H9 (cell line): ENCODE results near the gene CLINT1. TPM values are rescaled to one million over a fixed set of nuclear protein-coding genes. Genes with fewer than 3 reads are reported as not detected.

ENCODE experiments used
- DNase-seq: peaks from one replicate; pipeline ENCODE4 v3.0.0-alpha.2; 2017
- H2AFZ ChIP-seq: one replicate; pipeline ENCODE4 v1.6.1; 2013; ENCODE audit warnings: mild to moderate bottlenecking, low read length, control low read depth, moderate library complexity
- H2AK5ac ChIP-seq: 2 replicates; pipeline ENCODE4 v1.6.1; 2013; ENCODE audit warnings: low read length, control low read depth, mixed read lengths; ENCODE audit not compliant: insufficient read length
- H2BK120ac ChIP-seq: one replicate; pipeline ENCODE4 v1.6.1; 2013; ENCODE audit warnings: low read depth, mild to moderate bottlenecking, low read length, control low read depth, inconsistent platforms; ENCODE audit not compliant: poor library complexity, severe bottlenecking
- H2BK12ac ChIP-seq: 2 replicates; pipeline ENCODE4 v1.6.1; 2013; ENCODE audit warnings: low read length, control low read depth, mixed read lengths, low read depth; ENCODE audit not compliant: insufficient read length
- H2BK15ac ChIP-seq: 2 replicates; pipeline ENCODE4 v1.6.1; 2013; ENCODE audit warnings: low read depth, low read length, control low read depth
- H2BK20ac ChIP-seq: one replicate; pipeline ENCODE4 v1.6.1; 2013; ENCODE audit warnings: low read depth, mild to moderate bottlenecking, low read length, control low read depth, inconsistent platforms; ENCODE audit not compliant: poor library complexity, severe bottlenecking
- H2BK5ac ChIP-seq: 2 replicates; pipeline ENCODE4 v1.6.1; 2013; ENCODE audit warnings: low read length, control low read depth, mixed read lengths; ENCODE audit not compliant: insufficient read length
- H3K14ac ChIP-seq: 2 replicates; pipeline ENCODE4 v1.6.1; 2013; ENCODE audit warnings: low read length, control low read depth; ENCODE audit not compliant: insufficient read depth
- H3K18ac ChIP-seq: 2 replicates; pipeline ENCODE4 v1.6.1; 2013; ENCODE audit warnings: low read depth, mild to moderate bottlenecking, mixed read lengths, low read length, control low read depth; ENCODE audit not compliant: insufficient read length
- H3K23ac ChIP-seq: 2 replicates; pipeline ENCODE4 v1.6.1; 2013; ENCODE audit warnings: low read length, control low read depth, mixed read lengths, low read depth; ENCODE audit not compliant: insufficient read length
- H3K23me2 ChIP-seq: 2 replicates; pipeline ENCODE4 v1.6.1; 2013; ENCODE audit warnings: low read depth, mild to moderate bottlenecking, mixed read lengths, low read length, control low read depth; ENCODE audit not compliant: insufficient read length, poor library complexity, severe bottlenecking
- H3K27ac ChIP-seq: 2 replicates; pipeline ENCODE4 v1.5.1; 2013; ENCODE audit warnings: low read length, control low read depth, mixed read lengths, low read depth; ENCODE audit not compliant: insufficient read length
- H3K27me3 ChIP-seq: 2 replicates; pipeline ENCODE4 v1.6.1; 2013; ENCODE audit warnings: low read length, control low read depth, inconsistent platforms; ENCODE audit not compliant: insufficient read depth
- H3K4ac ChIP-seq: 2 replicates; pipeline ENCODE4 v1.6.1; 2013; ENCODE audit warnings: low read depth, mild to moderate bottlenecking, control low read depth, inconsistent platforms, low read length, moderate library complexity
- H3K4me1 ChIP-seq: 2 replicates; pipeline ENCODE4 v1.6.1; 2013; ENCODE audit warnings: low read length, control low read depth, inconsistent platforms; ENCODE audit not compliant: insufficient read depth
- H3K4me2 ChIP-seq: 2 replicates; pipeline ENCODE4 v1.6.1; 2013; ENCODE audit warnings: low read length, control low read depth, mixed read lengths; ENCODE audit not compliant: insufficient read length, insufficient read depth
- H3K56ac ChIP-seq: 2 replicates; pipeline ENCODE4 v1.6.1; 2013; ENCODE audit warnings: low read depth, mild to moderate bottlenecking, mixed read lengths, low read length, control low read depth; ENCODE audit not compliant: insufficient read length
- H3K79me1 ChIP-seq: 2 replicates; pipeline ENCODE4 v1.6.1; 2013; ENCODE audit warnings: low read depth, mild to moderate bottlenecking, moderate library complexity, low read length, control low read depth, inconsistent platforms; ENCODE audit not compliant: insufficient read depth, poor library complexity, severe bottlenecking
- H3K79me2 ChIP-seq: 2 replicates; pipeline ENCODE4 v1.6.1; 2013; ENCODE audit warnings: low read length, control low read depth, inconsistent platforms; ENCODE audit not compliant: insufficient read depth
- H3K9ac ChIP-seq: 2 replicates; pipeline ENCODE4 v1.6.1; 2013; ENCODE audit warnings: low read length, control low read depth, mixed read lengths; ENCODE audit not compliant: insufficient read length; ENCODE audit errors: extremely low read depth
- H3K9me3 ChIP-seq: one replicate; pipeline ENCODE4 v1.6.1; 2013; ENCODE audit warnings: low read depth, low read length, inconsistent platforms; ENCODE audit not compliant: control insufficient read depth
- H3T11ph ChIP-seq: one replicate; pipeline ENCODE4 v1.6.1; 2013; ENCODE audit warnings: mild to moderate bottlenecking, low read length, control low read depth, inconsistent platforms
- H4K20me1 ChIP-seq: one replicate; pipeline ENCODE4 v1.6.1; 2013; ENCODE audit not compliant: control insufficient read depth, insufficient read length, insufficient read depth
- H4K5ac ChIP-seq: 2 replicates; pipeline ENCODE4 v1.6.1; 2013; ENCODE audit warnings: low read depth, mild to moderate bottlenecking, mixed read lengths, low read length, control low read depth; ENCODE audit not compliant: insufficient read length
- H4K8ac ChIP-seq: replicated peaks from 2 replicates; pipeline ENCODE4 v1.6.1; 2013; ENCODE audit warnings: low read length, control low read depth, mixed read lengths, low read depth; ENCODE audit not compliant: insufficient read length
- H4K91ac ChIP-seq: 2 replicates; pipeline ENCODE4 v1.6.1; 2013; ENCODE audit warnings: low read depth, mild to moderate bottlenecking, moderate library complexity, mixed read lengths, low read length, control low read depth; ENCODE audit not compliant: insufficient read length
- H3K27ac Mint-ChIP-seq, 3 experiments: 2 replicates in 2 of 3; 3 replicates in 1 of 3; pipeline ENCODE4 v1.8.0; 2020 to 2021; ENCODE audit warnings: mixed read lengths in 3 of 3, mild to moderate bottlenecking in 1 of 3, moderate library complexity in 1 of 3
- H3K27me3 Mint-ChIP-seq: 2 replicates; pipeline ENCODE4 v1.8.0; 2021; ENCODE audit warnings: low read depth, mild to moderate bottlenecking, moderate library complexity, mixed read lengths
- H3K36me3 Mint-ChIP-seq, 3 experiments: 2 replicates in 2 of 3; 3 replicates in 1 of 3; pipeline ENCODE4 v1.8.0; 2020 to 2021; ENCODE audit warnings: low read depth in 3 of 3, mixed read lengths in 3 of 3; ENCODE audit not compliant: insufficient read depth in 1 of 3
- H3K4me1 Mint-ChIP-seq, 2 experiments: 2 replicates each; pipeline ENCODE4 v1.8.0; 2020; ENCODE audit warnings: mixed read lengths in 2 of 2
- H3K4me3 Mint-ChIP-seq, 2 experiments: 2 replicates in 1 of 2; 3 replicates in 1 of 2; pipeline ENCODE4 v1.8.0; 2020 to 2021; ENCODE audit warnings: mild to moderate bottlenecking in 2 of 2, mixed read lengths in 2 of 2, moderate library complexity in 1 of 2
- H3K9me3 Mint-ChIP-seq, 2 experiments: 2 replicates in 1 of 2; 3 replicates in 1 of 2; pipeline ENCODE4 v1.8.0; 2020; ENCODE audit warnings: mild to moderate bottlenecking in 2 of 2, mixed read lengths in 2 of 2, moderate library complexity in 1 of 2
- WGBS: extraction: QIAGEN DNeasy Blood & Tissue Kit; methylation state at CpG from one replicate; pipeline ENCODE4 v1.1.7; 2013; ENCODE audit warnings: missing lambda C conversion rate, low lambda C conversion rate, mixed read lengths; ENCODE audit not compliant: insufficient read length; ENCODE audit errors: extremely low coverage; 5-methylcytosine and 5-hydroxymethylcytosine counted together
- total RNA-seq: library from RNA; stranded (reverse); gene quantifications from 2 replicates; pipeline ENCODE4 v1.2.1, GENCODE V29; 2021
- TF ChIP-seq, protein P1 (sequence below): fragments of 200-600 bp; sonication (generic); conservative IDR thresholded peaks from 3 replicates; pipeline ENCODE4 v1.8.0; 2021; ENCODE audit warnings: antibody characterized with exemption, mild to moderate bottlenecking

Gene CLINT1
- total RNA-seq, 1 experiment from 2014 or later: 79.1 TPM

DNA sequence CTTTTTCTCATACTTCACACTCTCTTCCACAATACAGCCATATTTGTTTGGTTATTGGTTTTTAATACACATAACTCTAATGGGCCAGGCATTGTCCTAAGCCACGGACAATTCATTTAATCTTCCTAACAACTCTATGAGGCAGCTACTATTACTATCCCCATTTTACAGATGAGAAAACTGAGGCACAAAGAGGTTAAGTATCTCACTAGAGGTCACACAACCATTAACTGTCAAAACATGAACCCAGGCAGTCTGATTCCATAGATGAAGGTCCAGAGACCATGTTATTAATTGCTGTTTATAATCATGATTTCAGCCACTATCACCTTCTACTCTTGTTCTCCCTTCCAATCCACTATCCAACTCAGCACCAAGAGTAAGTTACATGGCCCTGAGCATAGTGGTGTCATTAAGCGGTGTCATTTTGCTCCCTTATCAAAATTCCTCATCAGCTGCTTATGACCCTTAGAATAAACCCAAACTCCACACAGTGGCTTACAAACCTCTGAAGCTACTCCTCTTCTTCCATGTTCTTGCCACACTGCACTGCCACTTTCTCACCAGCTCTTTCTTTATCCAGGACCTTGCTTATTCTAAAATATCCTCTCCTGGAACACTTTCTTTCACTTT, 22.7 kb downstream of the CLINT1 start:
- Histone ChIP-seq H3K18ac (no peak overlapping the region), H4K5ac (no peak overlapping the region), H3K9ac (no peak overlapping the region), H2BK120ac (no peak overlapping the region), H3K27me3 (no peaks in the 10 kb centered on the region), H2BK15ac (no peak overlapping the region), H3K14ac (no peak overlapping the region), H4K20me1 (no peaks in the 10 kb centered on the region), H3K4me2 (no peak overlapping the region), H3K79me2 (peaks cover 7% of the 10 kb centered on the region; the same call in 1 of the 2 replicates), H2AFZ (no peak overlapping the region), H3K9me3 (no peaks in the 10 kb centered on the region), H4K91ac (no peak overlapping the region), H2BK12ac (no peak overlapping the region), H3K79me1 (peaks cover 2% of the 10 kb centered on the region), H3K27ac (no peak overlapping the region), H3K4me1 (no peaks in the 10 kb centered on the region), H3T11ph (no peak overlapping the region), H3K4ac (no peak overlapping the region), H3K23ac (no peak overlapping the region), H4K8ac (no peak overlapping the region), H3K23me2 (no peaks in the 10 kb centered on the region), H2AK5ac (no peak overlapping the region), H3K56ac (no peak overlapping the region), H2BK5ac (no peak overlapping the region), H2BK20ac (no peak overlapping the region)
- Mint-ChIP-seq H3K27me3 (no peaks in the 10 kb centered on the region), H3K4me3 (no peak overlapping the region), H3K36me3 (no peaks in the 10 kb centered on the region; a peak in 3 of 7 replicates), H3K4me1 (peaks cover 3 to 4% of the 10 kb centered on the region in 2 experiments; a peak in 3 of 4 replicates), H3K27ac (peak overlapping the region in 1 of 3 experiments; percentile 56; a peak in 2 of 7 replicates), H3K9me3 (no peaks in the 10 kb centered on the region)
- TF ChIP-seq, protein P1, sequence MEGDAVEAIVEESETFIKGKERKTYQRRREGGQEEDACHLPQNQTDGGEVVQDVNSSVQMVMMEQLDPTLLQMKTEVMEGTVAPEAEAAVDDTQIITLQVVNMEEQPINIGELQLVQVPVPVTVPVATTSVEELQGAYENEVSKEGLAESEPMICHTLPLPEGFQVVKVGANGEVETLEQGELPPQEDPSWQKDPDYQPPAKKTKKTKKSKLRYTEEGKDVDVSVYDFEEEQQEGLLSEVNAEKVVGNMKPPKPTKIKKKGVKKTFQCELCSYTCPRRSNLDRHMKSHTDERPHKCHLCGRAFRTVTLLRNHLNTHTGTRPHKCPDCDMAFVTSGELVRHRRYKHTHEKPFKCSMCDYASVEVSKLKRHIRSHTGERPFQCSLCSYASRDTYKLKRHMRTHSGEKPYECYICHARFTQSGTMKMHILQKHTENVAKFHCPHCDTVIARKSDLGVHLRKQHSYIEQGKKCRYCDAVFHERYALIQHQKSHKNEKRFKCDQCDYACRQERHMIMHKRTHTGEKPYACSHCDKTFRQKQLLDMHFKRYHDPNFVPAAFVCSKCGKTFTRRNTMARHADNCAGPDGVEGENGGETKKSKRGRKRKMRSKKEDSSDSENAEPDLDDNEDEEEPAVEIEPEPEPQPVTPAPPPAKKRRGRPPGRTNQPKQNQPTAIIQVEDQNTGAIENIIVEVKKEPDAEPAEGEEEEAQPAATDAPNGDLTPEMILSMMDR: no peak
- DNase-seq: no peak
- no CpG with 5 or more reads among the region's 2 CpGs for WGBS
